Endothelial cell of umbilical vein (primary cell): Measurements from ENCODE around the gene NRXN3. TPM values are rescaled to one million over a fixed set of nuclear protein-coding genes. Genes with fewer than 3 reads are reported as not detected.

Experiments
- BruUV-seq: library from RNA; stranded (reverse); fragments of 400-500 nt; replicated peaks from 2 replicates; lab custom pipeline; 2021; lab: Mats Ljungman, UMichigan
- CTCF ChIA-PET: fragments of 300-600, 350-600 bp; sonication (Branson Sonifier 250); formaldehyde crosslinking; loops from one replicate; lab custom pipeline; 2021; ENCODE audit warnings: antibody characterized with exemption, inconsistent platforms; lab: Charles Lee
- POLR2A ChIA-PET: fragments of 300-600, 350-600 bp; sonication (Branson Sonifier 250); formaldehyde crosslinking; loops from one replicate; lab custom pipeline; 2021; ENCODE audit warnings: antibody characterized with exemption, inconsistent platforms; lab: Charles Lee
- DNase-seq: peaks from one replicate; pipeline ENCODE4 v3.0.0-alpha.2; 2011; ENCODE audit warnings: low read depth, low spot score
- FAIRE-seq: peaks from 2 replicates; lab custom pipeline; 2011; peaks lifted over from hg19 to GRCh38; lab: Jason Lieb, UNC
- H2AFZ ChIP-seq: 2 replicates; pipeline ENCODE4 v1.6.0; 2012; ENCODE audit warnings: low read depth, low read length, control low read depth, inconsistent platforms
- H3K27ac ChIP-seq: 2 replicates; pipeline ENCODE4 v1.5.1; 2011; ENCODE audit warnings: low read depth, mild to moderate bottlenecking, control low read depth, low read length, moderate library complexity; ENCODE audit not compliant: insufficient read depth
- H3K27me3 ChIP-seq, 2 experiments: 2 replicates each; pipeline versions ENCODE4 v1.6.0 to v1.6.1; 2011; ENCODE audit warnings: low read length in 2 of 2, mixed read lengths in 1 of 2; ENCODE audit not compliant: control insufficient read depth in 2 of 2, insufficient read depth in 2 of 2
- H3K36me3 ChIP-seq, 2 experiments: 2 replicates in 1 of 2; 3 replicates in 1 of 2; pipeline ENCODE4 v1.5.1; 2011; ENCODE audit warnings: low read length in 2 of 2, mild to moderate bottlenecking in 1 of 2, moderate library complexity in 1 of 2; ENCODE audit not compliant: control insufficient read depth in 2 of 2, insufficient read depth in 2 of 2; ENCODE audit errors: extremely low read depth in 1 of 2
- H3K4me1 ChIP-seq: 3 replicates; pipeline ENCODE4 v1.5.1; 2011; ENCODE audit warnings: mild to moderate bottlenecking, low read length; ENCODE audit not compliant: control insufficient read depth, insufficient read depth; ENCODE audit errors: extremely low read depth
- H3K4me2 ChIP-seq: 2 replicates; pipeline ENCODE4 v1.6.1; 2011; ENCODE audit warnings: low read length, control low read depth, mixed read lengths; ENCODE audit not compliant: insufficient read depth
- H3K4me3 ChIP-seq, 3 experiments: fragments of 200-600 bp in 1 of 3; sonication (generic), shearing (Covaris generic) in 1 of 3; replicated peaks in 1 of 3; 2 replicates each; pipeline ENCODE4 v1.5.1; 2011 to 2016; ENCODE audit warnings: control low read depth in 3 of 3, low read length in 3 of 3, mild to moderate bottlenecking in 2 of 3, inconsistent platforms in 1 of 3, low read depth in 1 of 3, moderate library complexity in 1 of 3; ENCODE audit not compliant: insufficient read depth in 1 of 3
- H3K79me2 ChIP-seq: 2 replicates; pipeline ENCODE4 v1.6.0; 2012; ENCODE audit warnings: low read length, inconsistent platforms; ENCODE audit not compliant: control insufficient read depth, insufficient read depth
- H3K9ac ChIP-seq: replicated peaks from 2 replicates; pipeline ENCODE3; 2011; ENCODE audit warnings: low read length, control low read depth; ENCODE audit not compliant: insufficient read depth; ENCODE audit errors: extremely low read depth
- H3K9me1 ChIP-seq: replicated peaks from 3 replicates; pipeline ENCODE4 v1.6.0; 2011; ENCODE audit warnings: mild to moderate bottlenecking, low read length; ENCODE audit not compliant: control insufficient read depth, insufficient read depth; ENCODE audit errors: extremely low read depth
- H3K9me3 ChIP-seq: replicated peaks from 2 replicates; pipeline ENCODE4 v1.5.1; 2012; ENCODE audit warnings: low read length, inconsistent platforms; ENCODE audit not compliant: control insufficient read depth, insufficient read depth
- H4K20me1 ChIP-seq: replicated peaks from 2 replicates; pipeline ENCODE3; 2011; ENCODE audit warnings: mild to moderate bottlenecking, low read length; ENCODE audit not compliant: control insufficient read depth, insufficient read depth; ENCODE audit errors: extremely low read depth
- EZH2 ChIP-seq: IDR thresholded peaks from 2 replicates; pipeline ENCODE4 v1.6.1; 2012; ENCODE audit warnings: borderline replicate concordance, low read depth, mild to moderate bottlenecking, moderate library complexity, low read length, inconsistent platforms; ENCODE audit not compliant: severe bottlenecking
- FOS ChIP-seq: IDR thresholded peaks from 2 replicates; pipeline ENCODE4 v1.6.1; 2011; ENCODE audit warnings: mild to moderate bottlenecking, low read length, moderate library complexity, borderline replicate concordance; ENCODE audit not compliant: insufficient read depth
- GATA2 ChIP-seq: IDR thresholded peaks from 2 replicates; pipeline ENCODE4 v1.7.0; 2011; ENCODE audit warnings: low read depth, mild to moderate bottlenecking, moderate library complexity, mixed read lengths, low read length; ENCODE audit not compliant: insufficient read length, insufficient read depth
- JUN ChIP-seq: IDR thresholded peaks from 2 replicates; pipeline ENCODE4 v1.6.1; 2011; ENCODE audit warnings: borderline replicate concordance, low read depth; ENCODE audit not compliant: insufficient read length, insufficient read depth
- MYC ChIP-seq: IDR thresholded peaks from one replicate; pipeline ENCODE4 v1.6.1; 2011; ENCODE audit warnings: mild to moderate bottlenecking, low read depth, low read length
- POLR2A ChIP-seq: IDR thresholded peaks from 2 replicates; pipeline ENCODE4 v1.6.1; 2012; ENCODE audit warnings: low read depth, mild to moderate bottlenecking, control low read depth, low read length
- POLR2AphosphoS5 ChIP-seq: IDR thresholded peaks from 2 replicates; pipeline ENCODE4 v1.6.1; 2012; ENCODE audit warnings: low read depth, mild to moderate bottlenecking, control low read depth, low read length, moderate library complexity; ENCODE audit not compliant: insufficient read depth
- dilution Hi-C: fragments of 300-500 bp; cut with MboI; formaldehyde crosslinking; loops from one replicate; pipeline ENCODE4 v1.15.0; 2019; ENCODE audit warnings: low sequenced_read_pairs; ENCODE audit not compliant: extremely low pct_ligation_motif_present
- intact Hi-C: fragments of 100-400 bp; cut with micrococcal nuclease; formaldehyde crosslinking; loops from one replicate; pipeline ENCODE4 v1.10.0; 2022
- polyA plus RNA-seq, 4 experiments: library from polyadenylated mRNA; depleted of rRNA in 3 of 4; stranded (reverse) in 3 of 4; unstranded in 1 of 4; fragments of >200 nt; gene quantifications; 2 replicates each; pipeline versions ENCODE4 v1.2.1 to v1.2.3, GENCODE V29; 2011 to 2012; ENCODE audit warnings: missing spikeins in 1 of 4
- total RNA-seq: library from RNA; stranded (reverse); gene quantifications from 2 replicates; pipeline ENCODE4 v1.2.3, GENCODE V29; 2021
- TF ChIP-seq, protein P1 (sequence below), 2 donors: IDR thresholded peaks; 1 replicate in 1 of 2; 2 replicates in 1 of 2; pipeline ENCODE4 v1.5.1; 2011; ENCODE audit warnings: low read length in 2 of 2, mild to moderate bottlenecking in 2 of 2, moderate library complexity in 2 of 2, control low read depth in 1 of 2, inconsistent platforms in 1 of 2, low read depth in 1 of 2; ENCODE audit not compliant: insufficient read depth in 1 of 2; ENCODE audit errors: extremely low read depth in 1 of 2
- TF ChIP-seq, protein P2 (sequence below): IDR thresholded peaks from 2 replicates; pipeline ENCODE4 v1.6.1; 2011; ENCODE audit not compliant: insufficient read depth, insufficient read length

Gene NRXN3
- total and polyA plus RNA-seq, 2 donors (not counting 3 experiments of a cell fraction or from before 2014, with no cell fraction given): 0.72 to 4.2 TPM

DNA sequence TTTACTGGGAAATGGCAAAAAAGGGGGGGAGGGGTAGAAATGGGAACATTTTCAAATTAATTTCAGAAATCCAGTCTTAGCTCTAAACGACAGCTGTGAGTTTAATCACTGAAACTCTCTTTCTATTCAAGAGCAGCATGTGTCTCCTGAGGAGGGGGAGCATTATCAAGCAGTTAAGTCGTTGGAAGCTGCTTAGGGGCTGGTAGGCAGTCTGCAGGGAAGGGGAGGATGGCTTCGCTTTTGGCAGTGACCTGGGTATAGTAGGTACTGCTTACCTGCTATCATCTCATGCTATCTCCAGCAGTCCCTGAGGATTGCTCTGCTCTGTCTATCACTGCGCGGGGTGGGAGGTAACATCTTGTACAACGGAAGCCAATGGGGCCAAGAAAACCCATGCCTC is 567.4 kb downstream of the NRXN3 start:
- no peaks in the 10 kb centered on the region for H3K4me1 ChIP-seq
- no peak overlapping the region for H3K4me2 ChIP-seq
- no peak overlapping the region for H2AFZ ChIP-seq
- H3K9me3 ChIP-seq: no peaks in the 10 kb centered on the region
- ChIA-PET CTCF (no interaction called here), POLR2A (no interaction called here)
- no peaks in the 10 kb centered on the region for H3K27me3 ChIP-seq
- no TSS peak for BruUV-seq
- H3K36me3 ChIP-seq: no peaks in the 10 kb centered on the region
- TF ChIP-seq, protein P1, sequence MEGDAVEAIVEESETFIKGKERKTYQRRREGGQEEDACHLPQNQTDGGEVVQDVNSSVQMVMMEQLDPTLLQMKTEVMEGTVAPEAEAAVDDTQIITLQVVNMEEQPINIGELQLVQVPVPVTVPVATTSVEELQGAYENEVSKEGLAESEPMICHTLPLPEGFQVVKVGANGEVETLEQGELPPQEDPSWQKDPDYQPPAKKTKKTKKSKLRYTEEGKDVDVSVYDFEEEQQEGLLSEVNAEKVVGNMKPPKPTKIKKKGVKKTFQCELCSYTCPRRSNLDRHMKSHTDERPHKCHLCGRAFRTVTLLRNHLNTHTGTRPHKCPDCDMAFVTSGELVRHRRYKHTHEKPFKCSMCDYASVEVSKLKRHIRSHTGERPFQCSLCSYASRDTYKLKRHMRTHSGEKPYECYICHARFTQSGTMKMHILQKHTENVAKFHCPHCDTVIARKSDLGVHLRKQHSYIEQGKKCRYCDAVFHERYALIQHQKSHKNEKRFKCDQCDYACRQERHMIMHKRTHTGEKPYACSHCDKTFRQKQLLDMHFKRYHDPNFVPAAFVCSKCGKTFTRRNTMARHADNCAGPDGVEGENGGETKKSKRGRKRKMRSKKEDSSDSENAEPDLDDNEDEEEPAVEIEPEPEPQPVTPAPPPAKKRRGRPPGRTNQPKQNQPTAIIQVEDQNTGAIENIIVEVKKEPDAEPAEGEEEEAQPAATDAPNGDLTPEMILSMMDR (IDR thresholded peaks at IDR 0.05; ENCODE audit: extremely low read depth in 1 of 2, insufficient read depth in 1 of 2, low read depth in 1 of 2, low read length in 2 of 2): no peak
- TF ChIP-seq POLR2AphosphoS5 (no peak), EZH2 (no peak), MYC (no peak), GATA2 (no peak), JUN (no peak), FOS (no peak), POLR2A (no peak)
- TF ChIP-seq, protein P2, sequence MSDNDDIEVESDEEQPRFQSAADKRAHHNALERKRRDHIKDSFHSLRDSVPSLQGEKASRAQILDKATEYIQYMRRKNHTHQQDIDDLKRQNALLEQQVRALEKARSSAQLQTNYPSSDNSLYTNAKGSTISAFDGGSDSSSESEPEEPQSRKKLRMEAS: no peak
- no peak for DNase-seq
- intact Hi-C loops (no loop called here), dilution Hi-C loops (no loop called here)
- H3K9ac ChIP-seq: no peak overlapping the region
- H4K20me1 ChIP-seq: no peaks in the 10 kb centered on the region
- H3K79me2 ChIP-seq: no peaks in the 10 kb centered on the region
- FAIRE-seq: no peak
- H3K27ac ChIP-seq: no peak overlapping the region
- H3K9me1 ChIP-seq: no peaks in the 10 kb centered on the region
- no peak overlapping the region for H3K4me3 ChIP-seq
